ENCODE measurements around the gene FUCA1. TPM values are rescaled to one million over a fixed set of nuclear protein-coding genes. Genes with fewer than 3 reads are reported as not detected.

The FUCA1 gene
- total RNA-seq, 1 experiment from 2014 or later, result 14.3 TPM

GRCh38 chr1:23915466-23915865 is 47.4 kb upstream of the FUCA1 start:
- Histone ChIP-seq H3K9me3 (ENCODE audit: control insufficient read depth, insufficient read depth, low read depth, low read length) (no peaks in the 10 kb centered on the region), H3K4me3 (ENCODE audit: low read depth in 2 of 2, low read length in 2 of 2) (no peak overlapping the region), H3K27ac (ENCODE audit: low read length) (no peak overlapping the region), H3K36me3 (ENCODE audit: control insufficient read depth, insufficient read depth, low read length) (no peaks in the 10 kb centered on the region), H3K27me3 (ENCODE audit: control insufficient read depth, insufficient read depth, low read length) (no peaks in the 10 kb centered on the region), H3K4me1 (ENCODE audit: control insufficient read depth, insufficient read depth, low read length) (no peaks in the 10 kb centered on the region)
- DNase-seq (ENCODE audit: low read depth, low spot score), result no peak
- TF ChIP-seq CTCF (IDR thresholded peaks at IDR 0.05) (no peak), POLR2AphosphoS5 (IDR thresholded peaks at IDR 0.05; ENCODE audit: low read depth, low read length) (no peak), TCF7L2 (IDR thresholded peaks at IDR 0.05; ENCODE audit: low read depth, low read length) (no peak), SIN3A (IDR thresholded peaks at IDR 0.05; ENCODE audit: borderline replicate concordance, insufficient read depth, low read depth, low read length) (no peak), REST (IDR thresholded peaks at IDR 0.05; ENCODE audit: insufficient read depth in 1 of 2, low read depth in 2 of 2, low read length in 1 of 2) (no peak)
- intact Hi-C loops (cut with micrococcal nuclease; ENCODE audit: unreplicated experiment), result loop anchor here (10.0 kb wide), 1 partner anchor 101 kb away; no protein-coding TSS in a partner anchor
- no peak for ATAC-seq
- no TSS peak for BruUV-seq (replicated peaks)
- POLR2A ChIA-PET, result interaction anchor here (0.6 kb wide), 1 partner anchor 122 kb away, joined by 7 read pairs; no protein-coding TSS in a partner anchor
- CTCF ChIA-PET, result interaction anchor here (0.6 kb wide), 1 partner anchor 10 kb away, joined by 3 read pairs; no protein-coding TSS in a partner anchor
- in situ Hi-C loops (cut with HindIII; ENCODE audit: low pct_unique_long_range_greater_than_20kb, low sequenced_read_pairs), result no loop called here

GRCh38 chr1:23914921-23915320 is 46.8 kb upstream of the FUCA1 start:
- H3K4me3 ChIP-seq (ENCODE audit: low read depth in 2 of 2, low read length in 2 of 2), result no peak overlapping the region
- H3K4me1 ChIP-seq (ENCODE audit: control insufficient read depth, insufficient read depth, low read length), result no peaks in the 10 kb centered on the region
- ChIA-PET POLR2A (interaction anchor here (0.6 kb wide), 1 partner anchor 121 kb away, joined by 7 read pairs; no protein-coding TSS in a partner anchor), CTCF (interaction anchor here (0.6 kb wide), 1 partner anchor 11 kb away, joined by 3 read pairs; no protein-coding TSS in a partner anchor)
- no peaks in the 10 kb centered on the region for H3K36me3 ChIP-seq (ENCODE audit: control insufficient read depth, insufficient read depth, low read length)
- ATAC-seq, result no peak
- in situ Hi-C loops (cut with HindIII; ENCODE audit: low pct_unique_long_range_greater_than_20kb, low sequenced_read_pairs) (no loop called here), intact Hi-C loops (cut with micrococcal nuclease; ENCODE audit: unreplicated experiment) (loop anchor here (10.0 kb wide), 1 partner anchor 100 kb away; no protein-coding TSS in a partner anchor)
- H3K27me3 ChIP-seq (ENCODE audit: control insufficient read depth, insufficient read depth, low read length), result no peaks in the 10 kb centered on the region
- H3K27ac ChIP-seq (ENCODE audit: low read length), result no peak overlapping the region
- no TSS peak for BruUV-seq (replicated peaks)
- no peaks in the 10 kb centered on the region for H3K9me3 ChIP-seq (ENCODE audit: control insufficient read depth, insufficient read depth, low read depth, low read length)
- DNase-seq (ENCODE audit: low read depth, low spot score), result no peak
- TF ChIP-seq SIN3A (IDR thresholded peaks at IDR 0.05; ENCODE audit: borderline replicate concordance, insufficient read depth, low read depth, low read length) (no peak), REST (IDR thresholded peaks at IDR 0.05; ENCODE audit: insufficient read depth in 1 of 2, low read depth in 2 of 2, low read length in 1 of 2) (no peak), TCF7L2 (IDR thresholded peaks at IDR 0.05; ENCODE audit: low read depth, low read length) (no peak), POLR2AphosphoS5 (IDR thresholded peaks at IDR 0.05; ENCODE audit: low read depth, low read length) (no peak), CTCF (IDR thresholded peaks at IDR 0.05) (no peak)
